KBM-7 (cell line): ENCODE measurements around the gene CNTNAP2.

Experiments
- DNase-seq: peaks from one replicate; pipeline ENCODE4 v3.0.0-alpha.2; 2015
- in situ Hi-C: fragments of 300-500 bp; cut with MboI; formaldehyde crosslinking; loops from 2 replicates; pipeline ENCODE4 v1.14.3; 2020; ENCODE audit warnings: low sequenced_read_pairs, low pct_unique_long_range_greater_than_20kb, mixed read lengths

Gene CNTNAP2

GRCh38 chr7:147196481-147196880 is 1079.9 kb downstream of the CNTNAP2 start:
- DNase-seq, result no peak

GRCh38 chr7:147197006-147197405 is 1080.4 kb downstream of the CNTNAP2 start:
- DNase-seq, result no peak
- in situ Hi-C loops, result no loop called here

More at GRCh38 chr7:147196481-147196880, 1079.9 kb downstream of the CNTNAP2 start:
- in situ Hi-C loops, result no loop called here

- in situ Hi-C loops, result no loop called here
- no peak for DNase-seq
Measured at GRCh38 chr7:147199868-147200267, 1083.3 kb downstream of the CNTNAP2 start.

- no peak for DNase-seq
- in situ Hi-C loops, result no loop called here
Measured at GRCh38 chr7:147207988-147208387, 1091.4 kb downstream of the CNTNAP2 start.

GRCh38 chr7:147231275-147231674 is 1114.7 kb downstream of the CNTNAP2 start:
- no peak for DNase-seq
- in situ Hi-C loops, result no loop called here

GRCh38 chr7:147235645-147236382 is 1119.2 kb downstream of the CNTNAP2 start:
- DNase-seq, result no peak
- in situ Hi-C loops, result no loop called here

- DNase-seq, result no peak
- in situ Hi-C loops, result no loop called here
Measured at GRCh38 chr7:147240468-147240867, 1123.9 kb downstream of the CNTNAP2 start.

- in situ Hi-C loops, result no loop called here
- DNase-seq, result peak; percentile 40
Measured at GRCh38 chr7:147245274-147245673, 1128.7 kb downstream of the CNTNAP2 start.

GRCh38 chr7:147249956-147250355 is 1133.4 kb downstream of the CNTNAP2 start:
- DNase-seq, result no peak
- in situ Hi-C loops, result no loop called here

GRCh38 chr7:147251751-147252325 is 1135.2 kb downstream of the CNTNAP2 start:
- in situ Hi-C loops, result no loop called here
- no peak for DNase-seq

GRCh38 chr7:147261693-147262092 is 1145.1 kb downstream of the CNTNAP2 start:
- DNase-seq, result no peak
- in situ Hi-C loops, result no loop called here

- in situ Hi-C loops, result no loop called here
Measured at GRCh38 chr7:147265528-147265927, 1148.9 kb downstream of the CNTNAP2 start.

GRCh38 chr7:147276106-147276505 is 1159.5 kb downstream of the CNTNAP2 start:
- no peak for DNase-seq
- in situ Hi-C loops, result no loop called here

More at GRCh38 chr7:147265528-147265927, 1148.9 kb downstream of the CNTNAP2 start:
- DNase-seq, result no peak

GRCh38 chr7:147276783-147277370 is 1160.3 kb downstream of the CNTNAP2 start:
- DNase-seq, result no peak
- in situ Hi-C loops, result no loop called here

- no peak for DNase-seq
- in situ Hi-C loops, result no loop called here
Measured at GRCh38 chr7:147279514-147279913, 1162.9 kb downstream of the CNTNAP2 start.

GRCh38 chr7:147279964-147280374 is 1163.4 kb downstream of the CNTNAP2 start:
- DNase-seq, result no peak
- in situ Hi-C loops, result no loop called here

- in situ Hi-C loops, result no loop called here
- DNase-seq, result no peak
Measured at GRCh38 chr7:147282204-147282603, 1165.6 kb downstream of the CNTNAP2 start.

GRCh38 chr7:147296201-147296600 is 1179.6 kb downstream of the CNTNAP2 start:
- in situ Hi-C loops, result no loop called here
- no peak for DNase-seq

- DNase-seq, result no peak
- in situ Hi-C loops, result no loop called here
Measured at GRCh38 chr7:147296986-147297385, 1180.4 kb downstream of the CNTNAP2 start.

- DNase-seq, result no peak
- in situ Hi-C loops, result no loop called here
Measured at GRCh38 chr7:147298611-147299043, 1182.0 kb downstream of the CNTNAP2 start.
